ENCODE data around the gene STRN3.

Gene STRN3

GRCh38 chr14:30848449-30849240, 177.5 kb downstream of the STRN3 start:
- Histone ChIP-seq H3K27me3 (ENCODE audit: control insufficient read depth in 1 of 2, insufficient read depth in 2 of 2, low read length in 2 of 2) (no peaks in the 10 kb centered on the region), H3K9ac (ENCODE audit: low read length) (no peak overlapping the region), H3K4me3 (ENCODE audit: low read depth in 1 of 2, low read length in 2 of 2) (no peak overlapping the region), H3K27ac (ENCODE audit: low read depth, low read length) (no peak overlapping the region), H3K9me3 (ENCODE audit: low read length) (no peaks in the 10 kb centered on the region), H3K4me1 (ENCODE audit: insufficient read depth, low read length) (no peaks in the 10 kb centered on the region), H3K36me3 (ENCODE audit: insufficient read depth, low read length) (no peaks in the 10 kb centered on the region)
